RWPE1 (cell line): ENCODE measurements around the gene ATF7IP2.

Experiments
- CTCF ChIA-PET: fragments of 350-600 bp; sonication (Branson Sonifier 250); formaldehyde crosslinking; extraction: SDS; loops from one replicate; lab custom pipeline; 2021; lab: Yijun Ruan, JAX
- POLR2A ChIA-PET: fragments of 400-600 bp; formaldehyde crosslinking; extraction: SDS; loops from one replicate; lab custom pipeline; 2020; ENCODE audit warnings: antibody characterized with exemption; ENCODE audit not compliant: low non-redundant PET; lab: Yijun Ruan, JAX
- DNase-seq: peaks from one replicate; pipeline ENCODE4 v3.0.0; 2012; ENCODE audit warnings: low spot score
- H3K27ac ChIP-seq: fragments of 450-650 bp; 2 replicates; pipeline ENCODE4 v1.5.1; 2017
- CTCF ChIP-seq: fragments of 450-650 bp; conservative IDR thresholded peaks from 2 replicates; pipeline ENCODE4 v1.5.1; 2017; ENCODE audit warnings: low read depth, mild to moderate bottlenecking

ATF7IP2 gene

GRCh38 chr16:10526962-10527361 is 141.1 kb downstream of the ATF7IP2 start:
- ChIA-PET POLR2A (no interaction called here), CTCF (interaction anchor here (0.6 kb wide), 1 partner anchor 47 kb away, joined by 3 read pairs; no protein-coding TSS in a partner anchor)
- no peak overlapping the region for H3K27ac ChIP-seq
- TF ChIP-seq CTCF = no peak
- no peak for DNase-seq

GRCh38 chr16:10528635-10529034 is 142.8 kb downstream of the ATF7IP2 start:
- DNase-seq = no peak
- ChIA-PET CTCF (no interaction called here), POLR2A (no interaction called here)
- H3K27ac ChIP-seq = no peak overlapping the region
- TF ChIP-seq CTCF = no peak

- CTCF ChIA-PET = interaction anchor here (0.6 to 1.3 kb wide), 5 partner anchors 20 to 519 kb away, joined by 3 to 5 read pairs (median 4); no protein-coding TSS in a partner anchor
- POLR2A ChIA-PET = no interaction called here
- H3K27ac ChIP-seq = no peak overlapping the region
- TF ChIP-seq CTCF = no peak
- no peak for DNase-seq
Observed at GRCh38 chr16:10529895-10530669, 144.2 kb downstream of the ATF7IP2 start.

GRCh38 chr16:10530685-10531084 is 144.8 kb downstream of the ATF7IP2 start:
- POLR2A ChIA-PET = no interaction called here
- DNase-seq = no peak
- TF ChIP-seq CTCF = no peak
- H3K27ac ChIP-seq = no peak overlapping the region
- CTCF ChIA-PET = interaction anchor here (0.6 to 1.3 kb wide), 3 partner anchors 21 to 518 kb away, joined by 3 to 4 read pairs (median 4); no protein-coding TSS in a partner anchor

- ChIA-PET CTCF (interaction anchor here (0.6 to 1.3 kb wide), 3 partner anchors 22 to 482 kb away, joined by 3 to 4 read pairs (median 4); no protein-coding TSS in a partner anchor), POLR2A (no interaction called here)
- no peak for TF ChIP-seq CTCF
- no peak overlapping the region for H3K27ac ChIP-seq
- no peak for DNase-seq
Observed at GRCh38 chr16:10531582-10531981, 145.7 kb downstream of the ATF7IP2 start.
